Endodermal cell (in vitro differentiated cells): ENCODE measurements around the gene ZNF714. TPM values are rescaled to one million over a fixed set of nuclear protein-coding genes. Genes with fewer than 3 reads are reported as not detected.

Source experiments
- DNase-seq: peaks from one replicate; pipeline ENCODE4 v3.0.0-alpha.2; 2017
- H3K27ac ChIP-seq: 2 replicates; pipeline ENCODE4 v1.5.1; 2013; ENCODE audit warnings: mild to moderate bottlenecking, low read depth, low read length, moderate library complexity
- H3K27me3 ChIP-seq: 2 replicates; pipeline ENCODE4 v1.6.1; 2013; ENCODE audit warnings: mild to moderate bottlenecking, low read length, moderate library complexity; ENCODE audit not compliant: insufficient read depth, control insufficient read depth, poor library complexity, severe bottlenecking
- H3K36me3 ChIP-seq: 2 replicates; pipeline ENCODE4 v1.7.0; 2013; ENCODE audit warnings: mild to moderate bottlenecking, low read length, moderate library complexity; ENCODE audit not compliant: control insufficient read depth, insufficient read depth
- H3K4me1 ChIP-seq: one replicate; pipeline ENCODE4 v1.7.0; 2013; ENCODE audit warnings: low read length; ENCODE audit not compliant: control insufficient read depth, insufficient read depth
- H3K4me3 ChIP-seq: 2 replicates; pipeline ENCODE4 v1.5.1; 2013; ENCODE audit warnings: mild to moderate bottlenecking, low read length, moderate library complexity
- H3K9ac ChIP-seq: 2 replicates; pipeline ENCODE4 v1.6.1; 2013; ENCODE audit warnings: mild to moderate bottlenecking, low read length, moderate library complexity; ENCODE audit not compliant: poor library complexity, severe bottlenecking; ENCODE audit errors: extremely low read depth
- H3K9me3 ChIP-seq: 2 replicates; pipeline ENCODE4 v1.6.1; 2013; ENCODE audit warnings: mild to moderate bottlenecking, low read length, moderate library complexity; ENCODE audit not compliant: control insufficient read depth
- H3K27ac Mint-ChIP-seq: 2 replicates; pipeline ENCODE4 v1.8.0; 2020; ENCODE audit warnings: mixed read lengths
- H3K27me3 Mint-ChIP-seq: 2 replicates; pipeline ENCODE4 v1.8.0; 2021; ENCODE audit warnings: mild to moderate bottlenecking, mixed read lengths; ENCODE audit not compliant: insufficient read depth
- H3K36me3 Mint-ChIP-seq: 2 replicates; pipeline ENCODE4 v1.8.0; 2020; ENCODE audit warnings: low read depth, mixed read lengths
- H3K4me1 Mint-ChIP-seq: 2 replicates; pipeline ENCODE4 v1.8.0; 2020; ENCODE audit warnings: mixed read lengths
- H3K4me3 Mint-ChIP-seq: 2 replicates; pipeline ENCODE4 v1.8.0; 2020; ENCODE audit warnings: mild to moderate bottlenecking, moderate library complexity, mixed read lengths
- H3K9me3 Mint-ChIP-seq: 2 replicates; pipeline ENCODE4 v1.8.0; 2020; ENCODE audit warnings: mild to moderate bottlenecking, mixed read lengths
- WGBS, 2 experiments: methylation state at CpG; one replicate each; pipeline versions ENCODE4 v1.1.5 to v1.1.7; 2013; ENCODE audit warnings: missing lambda C conversion rate in 2 of 2, mixed read lengths in 1 of 2; ENCODE audit not compliant: insufficient coverage in 1 of 2, insufficient read length in 1 of 2; 5-methylcytosine and 5-hydroxymethylcytosine counted together
- total RNA-seq, 2 donors: library from RNA; stranded (reverse); fragmentation: NEBNext Ultra II Directional in 1 of 2; extraction: Animal tissue kit (Norgen Biotek cat#: 25700) in 1 of 2; gene quantifications; 2 replicates in 1 of 2; 3 replicates in 1 of 2; pipeline ENCODE4 v1.2.1, GENCODE V29; 2021
- TF ChIP-seq, protein P1 (sequence below): fragments of 200-600 bp; sonication (generic); conservative IDR thresholded peaks from 2 replicates; pipeline ENCODE4 v1.5.0; 2021; ENCODE audit warnings: antibody characterized with exemption, mild to moderate bottlenecking

The ZNF714 gene
- total RNA-seq, 2 donors from 2014 or later, result 50.0 to 63.8 TPM

DNA sequence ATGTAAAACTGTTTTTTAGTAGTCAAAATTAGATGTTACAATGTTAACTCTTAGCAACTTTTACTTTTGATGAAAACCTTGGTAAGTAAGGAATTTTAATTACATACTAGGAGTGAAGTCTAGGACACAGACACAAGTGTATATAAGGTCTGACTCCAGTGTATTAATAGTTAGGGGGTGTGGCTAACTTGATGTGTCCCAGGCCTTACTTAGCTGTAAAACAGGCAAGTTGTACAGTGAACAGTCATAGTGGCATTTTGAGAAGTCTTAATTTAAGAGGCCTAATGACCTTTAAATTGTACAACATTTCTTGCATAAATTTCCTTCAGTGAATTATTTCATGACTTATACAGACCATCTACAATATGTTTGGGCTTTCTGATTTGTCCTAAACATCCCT, 66.7 kb downstream of the ZNF714 start:
- Mint-ChIP-seq H3K9me3 (peaks cover 60% of the 10 kb centered on the region), H3K36me3 (peaks cover 99% of the 10 kb centered on the region), H3K27ac (no peak overlapping the region), H3K4me1 (no peaks in the 10 kb centered on the region), H3K27me3 (no peaks in the 10 kb centered on the region), H3K4me3 (no peak overlapping the region)
- Histone ChIP-seq H3K27me3 (no peaks in the 10 kb centered on the region), H3K9me3 (peaks cover 87% of the 10 kb centered on the region), H3K36me3 (peaks cover 100% of the 10 kb centered on the region), H3K27ac (no peak overlapping the region), H3K4me1 (no peaks in the 10 kb centered on the region), H3K4me3 (peak overlapping the region; percentile 63), H3K9ac (no peak overlapping the region)
- DNase-seq, result no peak
- TF ChIP-seq, protein P1, sequence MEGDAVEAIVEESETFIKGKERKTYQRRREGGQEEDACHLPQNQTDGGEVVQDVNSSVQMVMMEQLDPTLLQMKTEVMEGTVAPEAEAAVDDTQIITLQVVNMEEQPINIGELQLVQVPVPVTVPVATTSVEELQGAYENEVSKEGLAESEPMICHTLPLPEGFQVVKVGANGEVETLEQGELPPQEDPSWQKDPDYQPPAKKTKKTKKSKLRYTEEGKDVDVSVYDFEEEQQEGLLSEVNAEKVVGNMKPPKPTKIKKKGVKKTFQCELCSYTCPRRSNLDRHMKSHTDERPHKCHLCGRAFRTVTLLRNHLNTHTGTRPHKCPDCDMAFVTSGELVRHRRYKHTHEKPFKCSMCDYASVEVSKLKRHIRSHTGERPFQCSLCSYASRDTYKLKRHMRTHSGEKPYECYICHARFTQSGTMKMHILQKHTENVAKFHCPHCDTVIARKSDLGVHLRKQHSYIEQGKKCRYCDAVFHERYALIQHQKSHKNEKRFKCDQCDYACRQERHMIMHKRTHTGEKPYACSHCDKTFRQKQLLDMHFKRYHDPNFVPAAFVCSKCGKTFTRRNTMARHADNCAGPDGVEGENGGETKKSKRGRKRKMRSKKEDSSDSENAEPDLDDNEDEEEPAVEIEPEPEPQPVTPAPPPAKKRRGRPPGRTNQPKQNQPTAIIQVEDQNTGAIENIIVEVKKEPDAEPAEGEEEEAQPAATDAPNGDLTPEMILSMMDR, result no peak

DNA sequence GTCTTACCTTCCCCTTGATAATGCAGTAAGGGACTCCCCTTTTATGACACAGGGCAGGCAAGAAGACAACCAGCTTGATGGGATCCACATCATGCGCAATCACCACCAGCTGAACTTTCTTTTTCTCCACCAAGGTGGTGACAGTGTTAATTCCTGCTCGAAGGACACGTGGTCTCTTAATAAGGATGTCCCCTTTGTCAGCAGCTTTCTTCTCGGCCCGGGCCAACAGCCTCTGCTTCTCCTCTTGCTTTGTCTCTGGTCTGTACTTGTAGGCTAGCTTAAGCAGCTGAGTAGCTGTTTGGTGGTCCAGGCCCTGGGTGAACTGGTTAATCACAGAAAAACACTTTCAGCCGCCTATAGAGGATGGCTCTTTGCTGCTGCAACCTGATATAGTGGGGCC, 67.9 kb downstream of the ZNF714 start:
- Mint-ChIP-seq H3K4me1 (no peaks in the 10 kb centered on the region), H3K27ac (no peak overlapping the region), H3K4me3 (no peak overlapping the region), H3K27me3 (no peaks in the 10 kb centered on the region), H3K36me3 (peaks cover 94% of the 10 kb centered on the region), H3K9me3 (peaks cover 59% of the 10 kb centered on the region)
- Histone ChIP-seq H3K27ac (no peak overlapping the region), H3K4me1 (no peaks in the 10 kb centered on the region), H3K9me3 (peaks cover 75% of the 10 kb centered on the region), H3K4me3 (no peak overlapping the region), H3K36me3 (peaks cover 91% of the 10 kb centered on the region), H3K9ac (no peak overlapping the region), H3K27me3 (no peaks in the 10 kb centered on the region)
- DNase-seq, result no peak
- TF ChIP-seq, protein P1, result no peak
- WGBS, 2 experiments, result 93 to 94% methylated on average over 5 to 6 of the region's 6 CpGs

DNA sequence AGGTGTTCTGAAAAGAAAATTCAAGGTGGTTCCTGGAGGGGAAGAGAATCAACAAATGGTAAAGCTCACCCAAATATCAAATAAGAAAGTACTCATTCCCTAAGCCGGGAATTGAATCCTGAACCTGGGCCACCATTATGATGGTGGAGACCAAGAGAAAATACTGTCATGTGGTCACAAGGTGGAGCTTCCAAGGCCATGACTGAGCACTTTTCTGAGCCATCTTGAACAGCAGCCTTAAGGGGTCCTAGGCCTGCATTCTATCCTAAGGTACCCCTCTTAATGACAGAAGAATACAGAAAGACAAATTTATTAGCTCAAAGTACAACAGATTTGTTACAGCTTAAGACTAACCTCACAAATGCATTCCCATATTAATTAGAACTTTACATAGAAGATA, 69.5 kb downstream of the ZNF714 start:
- Mint-ChIP-seq H3K4me1 (peaks cover 6% of the 10 kb centered on the region), H3K4me3 (no peak overlapping the region), H3K36me3 (peaks cover 90% of the 10 kb centered on the region), H3K27ac (no peak overlapping the region), H3K27me3 (no peaks in the 10 kb centered on the region), H3K9me3 (peaks cover 48% of the 10 kb centered on the region)
- Histone ChIP-seq H3K9ac (no peak overlapping the region), H3K27me3 (no peaks in the 10 kb centered on the region), H3K4me3 (no peak overlapping the region), H3K4me1 (no peaks in the 10 kb centered on the region), H3K27ac (no peak overlapping the region), H3K36me3 (peaks cover 83% of the 10 kb centered on the region), H3K9me3 (peaks cover 59% of the 10 kb centered on the region)
- no peak for DNase-seq
- TF ChIP-seq, protein P1, result no peak
- 90 to 100% methylated on average over 1 of the region's 1 CpG for WGBS, 2 experiments
